DND-41 (cell line): ENCODE results near the gene TMEM121.
A peak's percentile ranks its signal among the peaks of the same experiment; 100 is the strongest.

Experiments used
- ATAC-seq: fragments of 200-7000 bp; cut with Tn5 transposase; 3 replicates; pipeline ENCODE4 v1.9.1; 2021; ENCODE audit warnings: low read depth; ENCODE audit not compliant: insufficient read depth
- DNase-seq: peaks from one replicate; pipeline ENCODE4 v3.0.0-alpha.2; 2020
- H2AFZ ChIP-seq: 2 replicates; pipeline ENCODE4 v1.6.0; 2012; ENCODE audit warnings: low read depth, low read length
- H3K27ac ChIP-seq: 2 replicates; pipeline ENCODE4 v1.5.1; 2012; ENCODE audit warnings: low read length, inconsistent platforms
- H3K27me3 ChIP-seq: fragments of 200-600 bp; sonication (generic); 2 replicates; pipeline ENCODE4 v1.6.0; 2012; ENCODE audit warnings: low read length, mild to moderate bottlenecking, inconsistent platforms; ENCODE audit not compliant: insufficient read depth, poor library complexity
- H3K36me3 ChIP-seq: 2 replicates; pipeline ENCODE4 v1.5.1; 2012; ENCODE audit warnings: low read length, inconsistent platforms; ENCODE audit not compliant: insufficient read depth
- H3K4me1 ChIP-seq: 2 replicates; pipeline ENCODE4 v1.5.1; 2012; ENCODE audit warnings: mild to moderate bottlenecking, low read length; ENCODE audit not compliant: insufficient read depth
- H3K4me2 ChIP-seq: 2 replicates; pipeline ENCODE4 v1.6.0; 2012; ENCODE audit warnings: mild to moderate bottlenecking, moderate library complexity, low read length, inconsistent platforms; ENCODE audit not compliant: insufficient read depth
- H3K4me3 ChIP-seq, 2 experiments: fragments of 200-600 bp in 1 of 2; shearing (Covaris generic) in 1 of 2; 2 replicates each; pipeline ENCODE4 v1.5.1; 2012 to 2016; ENCODE audit warnings: inconsistent platforms in 2 of 2, low read length in 2 of 2, mild to moderate bottlenecking in 2 of 2, low read depth in 1 of 2, moderate library complexity in 1 of 2
- H3K79me2 ChIP-seq: 2 replicates; pipeline ENCODE4 v1.6.0; 2012; ENCODE audit warnings: low read length, inconsistent platforms; ENCODE audit not compliant: insufficient read depth
- H3K9ac ChIP-seq: 2 replicates; pipeline ENCODE4 v1.6.0; 2012; ENCODE audit warnings: low read depth, mild to moderate bottlenecking, inconsistent platforms, low read length, moderate library complexity
- H3K9me3 ChIP-seq: 2 replicates; pipeline ENCODE4 v1.5.1; 2012; ENCODE audit warnings: low read length, moderate library complexity, mild to moderate bottlenecking, inconsistent platforms; ENCODE audit not compliant: insufficient read depth, severe bottlenecking
- H4K20me1 ChIP-seq: 2 replicates; pipeline ENCODE4 v1.6.0; 2012; ENCODE audit warnings: low read length; ENCODE audit not compliant: insufficient read depth
- CTCF ChIP-seq: IDR thresholded peaks from 2 replicates; pipeline ENCODE4 v1.5.1; 2012; ENCODE audit warnings: borderline replicate concordance, low read length, moderate library complexity, mild to moderate bottlenecking; ENCODE audit not compliant: poor library complexity, severe bottlenecking; ENCODE audit errors: extremely low read depth
- EZH2 ChIP-seq: IDR thresholded peaks from 3 replicates; pipeline ENCODE4 v1.6.1; 2012; ENCODE audit warnings: borderline replicate concordance, low read depth, mild to moderate bottlenecking, moderate library complexity, low read length, inconsistent platforms; ENCODE audit not compliant: severe bottlenecking

The TMEM121 gene

DNA sequence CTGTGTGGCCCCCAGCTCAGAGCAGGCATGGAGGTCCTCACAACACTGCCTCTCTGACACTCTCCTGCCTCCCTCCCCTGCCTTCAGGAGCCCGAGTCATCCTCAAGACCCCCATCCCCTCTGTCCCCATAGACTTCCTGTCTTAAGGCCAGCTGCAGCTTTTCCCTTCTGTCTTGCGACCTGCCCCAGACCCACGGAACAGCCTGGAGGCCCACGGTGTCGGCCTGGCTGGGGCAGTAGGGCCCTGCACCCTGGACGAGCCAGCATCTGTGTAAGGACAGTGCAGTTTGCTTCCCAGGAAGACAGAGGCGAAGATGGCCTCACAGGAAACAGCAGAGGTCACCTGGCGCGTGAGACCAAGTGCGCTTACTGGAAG, 25.7 kb upstream of the TMEM121 start:
- ATAC-seq (0 out of 3 replicates have a peak, but pooled peaks have one; percentile 5), DNase-seq (no peak)
- TF ChIP-seq CTCF (no peak), EZH2 (no peak)
- no peak overlapping the region for H2AFZ ChIP-seq
- no peaks in the 10 kb centered on the region for H3K79me2 ChIP-seq
- no peak overlapping the region for H3K27ac ChIP-seq
- H4K20me1 ChIP-seq: peaks cover 28% of the 10 kb centered on the region
- H3K4me1 ChIP-seq: no peaks in the 10 kb centered on the region
- H3K36me3 ChIP-seq: peaks cover 25% of the 10 kb centered on the region
- H3K4me3 ChIP-seq: no peak overlapping the region
- no peak overlapping the region for H3K4me2 ChIP-seq
- no peaks in the 10 kb centered on the region for H3K9me3 ChIP-seq
- no peak overlapping the region for H3K9ac ChIP-seq
- H3K27me3 ChIP-seq: no peaks in the 10 kb centered on the region

GRCh38 chr14:105501504-105502291, 24.7 kb upstream of the TMEM121 start:
- ATAC-seq: no peak
- Histone ChIP-seq H3K27me3 (no peaks in the 10 kb centered on the region), H4K20me1 (peaks cover 19% of the 10 kb centered on the region), H3K36me3 (peaks cover 23% of the 10 kb centered on the region), H2AFZ (no peak overlapping the region), H3K4me2 (no peak overlapping the region), H3K9me3 (no peaks in the 10 kb centered on the region), H3K4me1 (no peaks in the 10 kb centered on the region), H3K9ac (no peak overlapping the region), H3K27ac (no peak overlapping the region), H3K4me3 (no peak overlapping the region), H3K79me2 (no peaks in the 10 kb centered on the region)
- TF ChIP-seq CTCF (no peak), EZH2 (no peak)
- no peak for DNase-seq

DNA sequence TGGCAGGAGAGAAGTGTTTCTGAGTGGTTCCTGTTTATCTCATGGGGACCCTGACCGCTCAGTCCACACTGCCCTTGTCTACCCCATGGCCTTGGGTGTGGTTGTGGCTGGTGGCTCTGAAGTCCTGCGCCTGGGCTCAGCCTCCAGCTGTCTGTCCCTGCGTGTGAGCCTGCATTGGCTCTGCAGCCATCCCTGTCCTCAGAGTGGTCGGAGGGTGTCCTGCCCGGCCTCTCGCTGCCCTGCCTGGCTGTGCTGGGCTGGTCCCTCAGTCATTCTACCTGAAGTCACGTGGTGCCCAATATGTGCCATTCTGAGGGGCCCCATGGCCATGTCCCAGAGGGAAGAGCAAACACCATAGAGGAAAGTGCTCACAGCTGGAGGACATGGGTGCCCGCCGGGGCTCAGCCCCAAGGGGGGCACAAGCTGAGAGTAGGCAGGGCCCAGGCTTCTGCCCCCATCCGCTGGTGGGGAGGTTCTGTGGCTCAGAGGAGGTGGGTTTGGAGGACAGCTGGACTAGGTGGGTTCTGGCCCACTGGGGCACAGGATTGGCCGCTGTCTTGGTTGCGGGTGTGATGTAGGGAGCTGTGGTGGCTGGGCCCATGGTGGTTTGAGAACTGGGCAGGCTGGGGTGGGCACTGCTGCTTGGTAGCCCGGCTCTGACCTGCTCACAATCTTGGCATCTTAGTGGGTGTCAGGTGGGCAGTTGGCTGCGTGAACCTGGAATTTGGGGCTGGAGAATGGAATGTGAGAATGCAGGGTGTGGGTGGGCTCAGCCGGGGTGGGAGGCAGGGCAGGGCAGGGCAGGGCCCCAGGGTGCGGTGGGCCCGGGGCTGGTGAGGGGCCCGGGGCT, 23.7 kb upstream of the TMEM121 start:
- Histone ChIP-seq H2AFZ (no peak overlapping the region), H3K4me1 (no peaks in the 10 kb centered on the region), H3K9me3 (no peaks in the 10 kb centered on the region), H3K4me3 (no peak overlapping the region), H3K9ac (no peak overlapping the region), H3K79me2 (no peaks in the 10 kb centered on the region), H3K27me3 (peaks cover 2% of the 10 kb centered on the region), H4K20me1 (peaks cover 14% of the 10 kb centered on the region), H3K4me2 (no peak overlapping the region), H3K27ac (no peak overlapping the region), H3K36me3 (peaks cover 17% of the 10 kb centered on the region)
- DNase-seq (no peak), ATAC-seq (no peak)
- TF ChIP-seq EZH2: no peak
- TF ChIP-seq CTCF: no peak
